PC-3 (cell line): ENCODE results near the gene TNRC18. TPM values are rescaled to one million over a fixed set of nuclear protein-coding genes. Genes with fewer than 3 reads are reported as not detected.

Experiments used
- ATAC-seq: fragments of 200-7000 bp; cut with Tn5 transposase; 2 replicates; pipeline ENCODE4 v1.9.1; 2020; ENCODE audit warnings: mild to moderate bottlenecking, moderate library complexity
- BruUV-seq: library from RNA; stranded (reverse); fragments of 400-500 nt; replicated peaks from 2 replicates; lab custom pipeline; 2021; lab: Mats Ljungman, UMichigan
- CTCF ChIA-PET: fragments of 300-600 bp; sonication (Branson Sonifier 250); formaldehyde crosslinking; loops from one replicate; lab custom pipeline; 2022; ENCODE audit warnings: antibody characterized with exemption; lab: Charles Lee
- POLR2A ChIA-PET: fragments of 300-600 bp; sonication (Branson Sonifier 250); formaldehyde crosslinking; loops from one replicate; lab custom pipeline; 2022; ENCODE audit warnings: antibody characterized with exemption; ENCODE audit not compliant: unreplicated experiment; lab: Charles Lee
- DNase-seq: peaks from one replicate; pipeline ENCODE4 v3.0.0-alpha.2; 2015
- H2AFZ ChIP-seq: fragments of 300-600 bp; sonication (generic); 2 replicates; pipeline ENCODE4 v1.6.0; 2016; ENCODE audit warnings: antibody characterized with exemption, low read length
- H3F3A ChIP-seq: fragments of 300-600 bp; sonication (generic); one replicate; pipeline ENCODE4 v1.6.0; 2017; ENCODE audit warnings: antibody characterized with exemption, low read length, control low read depth, mild to moderate bottlenecking; ENCODE audit not compliant: unreplicated experiment
- H3K27ac ChIP-seq: fragments of 300-600 bp; sonication (generic); 2 replicates; pipeline ENCODE4 v1.5.1; 2016; ENCODE audit warnings: mild to moderate bottlenecking, low read length
- H3K27me3 ChIP-seq: fragments of 300-600 bp; sonication (generic); 2 replicates; pipeline ENCODE4 v1.6.1; 2016; ENCODE audit warnings: low read length, mixed read lengths
- H3K36me3 ChIP-seq: fragments of 300-600 bp; sonication (generic); 2 replicates; pipeline ENCODE4 v1.6.1; 2016; ENCODE audit warnings: low read depth, mixed run types, low read length, mixed read lengths
- H3K4me1 ChIP-seq: fragments of 300-600 bp; sonication (generic); 2 replicates; pipeline ENCODE4 v1.5.1; 2016; ENCODE audit warnings: low read length; ENCODE audit not compliant: insufficient read depth
- H3K4me2 ChIP-seq: fragments of 300-600 bp; sonication (generic); 2 replicates; pipeline ENCODE4 v1.6.0; 2016; ENCODE audit warnings: low read length
- H3K4me3 ChIP-seq: fragments of 300-600 bp; sonication (generic); 2 replicates; pipeline ENCODE4 v1.5.1; 2016; ENCODE audit warnings: mild to moderate bottlenecking, low read length, mixed read lengths
- H3K79me2 ChIP-seq: fragments of 300-600 bp; sonication (generic); 2 replicates; pipeline ENCODE4 v1.6.1; 2017; ENCODE audit warnings: low read length, mixed read lengths
- H3K9ac ChIP-seq: fragments of 300-600 bp; sonication (generic); 2 replicates; pipeline ENCODE4 v1.6.0; 2016; ENCODE audit warnings: mild to moderate bottlenecking, low read length
- H3K9me2 ChIP-seq: fragments of 300-600 bp; sonication (generic); replicated peaks from 2 replicates; pipeline ENCODE4 v1.6.1; 2016; ENCODE audit warnings: mixed run types, low read length, mixed read lengths
- H3K9me3 ChIP-seq: fragments of 300-600 bp; sonication (generic); 2 replicates; pipeline ENCODE4 v1.6.1; 2016; ENCODE audit warnings: low read length, mixed read lengths
- H4K20me1 ChIP-seq: fragments of 300-600 bp; sonication (generic); 2 replicates; pipeline ENCODE4 v1.6.1; 2016; ENCODE audit warnings: low read length, mixed read lengths
- EZH2 ChIP-seq: fragments of 300-600 bp; sonication (generic); IDR thresholded peaks from one replicate; pipeline ENCODE4 v1.6.1; 2017; ENCODE audit warnings: antibody characterized with exemption, mild to moderate bottlenecking, low read length; ENCODE audit not compliant: unreplicated experiment
- EZH2phosphoT487 ChIP-seq: fragments of 300-600 bp; sonication (generic); IDR thresholded peaks from 2 replicates; pipeline ENCODE4 v1.6.1; 2018; ENCODE audit warnings: mild to moderate bottlenecking, antibody characterized with exemption, low read length, borderline replicate concordance
- intact Hi-C: fragments of 100-400 bp; cut with micrococcal nuclease; formaldehyde crosslinking; loops from 2 replicates; pipeline ENCODE4 v1.9.0; 2023
- total RNA-seq: library from RNA; depleted of rRNA; stranded (reverse); fragments of >200 nt; gene quantifications from 2 replicates; pipeline ENCODE4 v1.2.3, GENCODE V29; 2014
- TF ChIP-seq, protein P1 (sequence below): fragments of 300-600 bp; sonication (generic); conservative IDR thresholded peaks from 2 replicates; pipeline ENCODE4 v1.5.1; 2017; ENCODE audit warnings: antibody characterized with exemption, low read depth, mild to moderate bottlenecking, low read length

TNRC18 gene
- total RNA-seq, 1 experiment from 2014 or later: 26.8 TPM

DNA sequence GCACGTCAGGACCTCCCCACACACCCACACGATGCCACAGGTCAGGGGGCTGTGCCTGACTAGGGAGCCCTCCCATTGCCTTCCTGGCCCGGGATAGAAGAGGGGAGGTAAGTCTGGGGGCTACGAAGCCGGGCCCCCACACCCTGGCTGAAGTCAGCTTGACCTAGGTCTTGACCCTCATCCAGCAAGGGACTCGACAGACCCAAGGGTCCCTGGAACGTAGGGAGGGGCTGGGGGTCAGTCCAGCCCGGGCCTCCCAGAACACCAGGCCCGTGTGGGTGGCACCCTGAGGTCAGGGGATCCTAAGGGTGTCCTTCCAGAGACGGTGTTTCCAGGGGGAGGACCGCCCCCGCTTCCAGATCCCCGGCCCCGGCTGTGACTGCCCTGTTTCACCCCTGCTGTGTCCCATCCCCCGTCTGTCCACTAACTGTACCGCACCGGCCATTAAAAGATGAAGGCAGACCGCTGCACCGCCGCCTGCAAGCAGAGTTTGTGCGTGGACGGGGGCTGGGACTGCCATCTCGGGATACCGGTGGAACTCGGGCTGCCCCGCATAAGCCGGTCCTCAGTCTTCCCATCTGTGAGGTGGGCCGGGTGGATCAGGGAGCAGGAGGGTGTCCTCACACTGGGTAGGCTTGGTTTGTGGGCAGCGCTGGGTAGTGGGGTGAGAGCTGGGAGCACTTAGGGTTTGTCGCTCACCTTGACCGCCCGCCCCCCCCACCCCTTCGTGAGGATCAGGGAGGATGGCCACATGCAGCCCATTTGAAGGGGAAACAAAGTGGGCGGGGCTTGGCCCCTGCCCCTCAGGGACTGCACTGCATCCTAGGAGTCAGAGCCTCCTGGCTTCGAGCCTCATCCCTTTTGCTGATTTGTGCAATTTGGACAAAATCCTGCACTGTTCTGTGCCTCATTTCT, 119.8 kb downstream of the TNRC18 start:
- H4K20me1 ChIP-seq: no peaks in the 10 kb centered on the region
- no peak; the same call in 1 of the 2 replicates for ATAC-seq
- H3K36me3 ChIP-seq: no peaks in the 10 kb centered on the region
- no peak for DNase-seq
- H3K27ac ChIP-seq: no peak overlapping the region
- H3K27me3 ChIP-seq: no peaks in the 10 kb centered on the region
- intact Hi-C loops: loop anchor here (2.0 kb wide), 1 partner anchor 63 kb away; no protein-coding TSS in a partner anchor
- H3F3A ChIP-seq: no peaks in the 10 kb centered on the region
- ChIA-PET CTCF (no interaction called here), POLR2A (no interaction called here)
- no peaks in the 10 kb centered on the region for H3K9me2 ChIP-seq
- no peak overlapping the region for H2AFZ ChIP-seq
- no peaks in the 10 kb centered on the region for H3K4me1 ChIP-seq
- H3K79me2 ChIP-seq: no peaks in the 10 kb centered on the region
- H3K4me2 ChIP-seq: no peak overlapping the region
- no peaks in the 10 kb centered on the region for H3K9me3 ChIP-seq
- BruUV-seq: no TSS peak
- no peak for TF ChIP-seq EZH2phosphoT487
- no peak for TF ChIP-seq EZH2
- TF ChIP-seq, protein P1, sequence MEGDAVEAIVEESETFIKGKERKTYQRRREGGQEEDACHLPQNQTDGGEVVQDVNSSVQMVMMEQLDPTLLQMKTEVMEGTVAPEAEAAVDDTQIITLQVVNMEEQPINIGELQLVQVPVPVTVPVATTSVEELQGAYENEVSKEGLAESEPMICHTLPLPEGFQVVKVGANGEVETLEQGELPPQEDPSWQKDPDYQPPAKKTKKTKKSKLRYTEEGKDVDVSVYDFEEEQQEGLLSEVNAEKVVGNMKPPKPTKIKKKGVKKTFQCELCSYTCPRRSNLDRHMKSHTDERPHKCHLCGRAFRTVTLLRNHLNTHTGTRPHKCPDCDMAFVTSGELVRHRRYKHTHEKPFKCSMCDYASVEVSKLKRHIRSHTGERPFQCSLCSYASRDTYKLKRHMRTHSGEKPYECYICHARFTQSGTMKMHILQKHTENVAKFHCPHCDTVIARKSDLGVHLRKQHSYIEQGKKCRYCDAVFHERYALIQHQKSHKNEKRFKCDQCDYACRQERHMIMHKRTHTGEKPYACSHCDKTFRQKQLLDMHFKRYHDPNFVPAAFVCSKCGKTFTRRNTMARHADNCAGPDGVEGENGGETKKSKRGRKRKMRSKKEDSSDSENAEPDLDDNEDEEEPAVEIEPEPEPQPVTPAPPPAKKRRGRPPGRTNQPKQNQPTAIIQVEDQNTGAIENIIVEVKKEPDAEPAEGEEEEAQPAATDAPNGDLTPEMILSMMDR: no peak
- H3K4me3 ChIP-seq: no peak overlapping the region
- H3K9ac ChIP-seq: no peak overlapping the region

DNA sequence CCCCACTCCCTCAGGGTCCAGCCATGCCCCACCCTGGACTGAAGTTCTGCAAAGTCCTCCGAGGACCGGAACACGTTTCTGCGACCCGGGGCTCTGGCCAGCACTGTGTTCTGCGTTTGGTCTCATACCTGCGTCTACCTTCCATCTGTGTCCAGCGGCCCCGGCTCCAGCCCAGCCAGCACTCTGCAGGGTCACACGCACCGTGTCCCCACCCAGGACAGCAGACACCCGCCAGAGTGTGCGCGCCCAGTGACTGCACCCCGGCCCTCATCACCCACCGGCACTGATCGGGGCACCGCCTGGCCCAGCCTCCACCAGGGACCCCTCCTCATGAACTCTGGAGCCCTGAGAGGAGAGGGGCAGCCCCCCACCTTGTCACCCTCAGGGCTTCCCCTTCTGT, 120.6 kb downstream of the TNRC18 start:
- TF ChIP-seq, protein P1: no peak
- TF ChIP-seq EZH2phosphoT487 (no peak), EZH2 (no peak)
- DNase-seq (no peak), ATAC-seq (peak; percentile 9; the same call in 1 of the 2 replicates)
- ChIA-PET CTCF (no interaction called here), POLR2A (no interaction called here)
- no peak overlapping the region for H3K4me3 ChIP-seq
- no peak overlapping the region for H2AFZ ChIP-seq
- H3K36me3 ChIP-seq: no peaks in the 10 kb centered on the region
- H3K9ac ChIP-seq: no peak overlapping the region
- BruUV-seq: no TSS peak
- no peaks in the 10 kb centered on the region for H3K4me1 ChIP-seq
- no peaks in the 10 kb centered on the region for H3K9me3 ChIP-seq
- intact Hi-C loops: no loop called here
- H3F3A ChIP-seq: no peaks in the 10 kb centered on the region
- no peak overlapping the region for H3K4me2 ChIP-seq
- H3K79me2 ChIP-seq: no peaks in the 10 kb centered on the region
- no peaks in the 10 kb centered on the region for H3K9me2 ChIP-seq
- no peak overlapping the region for H3K27ac ChIP-seq
- no peaks in the 10 kb centered on the region for H4K20me1 ChIP-seq
- no peaks in the 10 kb centered on the region for H3K27me3 ChIP-seq

DNA sequence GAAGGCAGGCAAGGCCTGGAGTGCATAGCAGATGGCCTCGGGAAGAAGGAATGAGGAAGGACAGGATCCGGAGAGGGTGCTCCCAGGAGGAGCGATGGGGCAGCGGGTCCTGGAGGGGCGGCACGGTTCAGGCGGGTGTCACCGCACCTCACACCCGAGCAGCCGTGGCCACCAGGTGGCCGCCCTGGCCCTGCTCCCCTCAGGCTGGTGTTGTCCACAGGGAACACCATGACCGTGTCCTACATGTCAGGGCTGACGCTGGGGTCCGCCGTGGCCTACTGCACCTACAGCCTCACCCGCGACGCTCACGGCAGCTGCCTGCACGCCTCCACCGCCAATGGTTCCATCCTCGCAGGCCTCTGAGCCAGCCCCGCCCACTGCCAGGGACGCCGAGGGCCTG, 121.1 kb downstream of the TNRC18 start:
- intact Hi-C loops: no loop called here

More for the DNA sequence above, 121.1 kb downstream of the TNRC18 start:
- no TSS peak for BruUV-seq
- Histone ChIP-seq H3K79me2 (no peaks in the 10 kb centered on the region), H3K36me3 (no peaks in the 10 kb centered on the region), H2AFZ (no peak overlapping the region), H3K9me2 (no peaks in the 10 kb centered on the region), H3K27ac (no peak overlapping the region), H3K4me2 (no peak overlapping the region), H4K20me1 (no peaks in the 10 kb centered on the region), H3K9ac (no peak overlapping the region), H3K9me3 (no peaks in the 10 kb centered on the region), H3K4me1 (no peaks in the 10 kb centered on the region), H3K4me3 (no peak overlapping the region), H3F3A (no peaks in the 10 kb centered on the region), H3K27me3 (no peaks in the 10 kb centered on the region)
- DNase-seq: no peak
- POLR2A ChIA-PET: no interaction called here
- TF ChIP-seq EZH2phosphoT487 (no peak), EZH2 (no peak)
- TF ChIP-seq, protein P1: no peak
- CTCF ChIA-PET: no interaction called here
- ATAC-seq: peak; percentile 37
